Astrocyte (in vitro differentiated cells and primary cell): Measurements from ENCODE around the gene PELO. TPM values are rescaled to one million over a fixed set of nuclear protein-coding genes. Genes with fewer than 3 reads are reported as not detected.
"Not testable (repeated sequence)": the region's sequence is repeated elsewhere in the genome, so short reads cannot be mapped to it uniquely, and the experiment has no call there.

ENCODE experiments used
- DNase-seq: peaks from one replicate; pipeline ENCODE4 v3.0.0-alpha.2; 2010; ENCODE audit warnings: low read depth
- FAIRE-seq: peaks from 2 replicates; lab custom pipeline; 2011; peaks lifted over from hg19 to GRCh38; lab: Jason Lieb, UNC
- H2AFZ ChIP-seq: 2 replicates; pipeline ENCODE4 v1.6.0; 2012; ENCODE audit warnings: low read depth, low read length, inconsistent platforms
- H3K27ac ChIP-seq: 2 replicates; pipeline ENCODE4 v1.5.1; 2011; ENCODE audit warnings: low read depth, low read length, inconsistent platforms
- H3K27me3 ChIP-seq: 2 replicates; pipeline ENCODE4 v1.6.0; 2011; ENCODE audit warnings: low read length, inconsistent platforms; ENCODE audit not compliant: insufficient read depth
- H3K36me3 ChIP-seq: 2 replicates; pipeline ENCODE4 v1.5.1; 2011; ENCODE audit warnings: low read length, inconsistent platforms; ENCODE audit not compliant: insufficient read depth
- H3K4me1 ChIP-seq: 2 replicates; pipeline ENCODE4 v1.5.1; 2011; ENCODE audit warnings: low read length, inconsistent platforms; ENCODE audit not compliant: insufficient read depth
- H3K4me2 ChIP-seq: 2 replicates; pipeline ENCODE4 v1.6.0; 2012; ENCODE audit warnings: low read length, inconsistent platforms
- H3K4me3 ChIP-seq: 2 replicates; pipeline ENCODE4 v1.5.1; 2011; ENCODE audit warnings: low read depth, mild to moderate bottlenecking, low read length, inconsistent platforms; ENCODE audit not compliant: insufficient read depth
- H3K79me2 ChIP-seq: 2 replicates; pipeline ENCODE4 v1.6.0; 2012; ENCODE audit warnings: mild to moderate bottlenecking, low read length, inconsistent platforms; ENCODE audit not compliant: insufficient read depth
- H3K9ac ChIP-seq: 2 replicates; pipeline ENCODE4 v1.6.0; 2012; ENCODE audit warnings: mild to moderate bottlenecking, low read length, inconsistent platforms
- H3K9me3 ChIP-seq: 2 replicates; pipeline ENCODE4 v1.5.1; 2012; ENCODE audit warnings: low read depth, mild to moderate bottlenecking, low read length, inconsistent platforms; ENCODE audit not compliant: insufficient read depth
- H4K20me1 ChIP-seq: 2 replicates; pipeline ENCODE4 v1.6.0; 2012; ENCODE audit warnings: low read length, inconsistent platforms; ENCODE audit not compliant: insufficient read depth
- H3K27ac Mint-ChIP-seq: one replicate; pipeline ENCODE4 v1.8.0; 2021; ENCODE audit warnings: mild to moderate bottlenecking, mixed read lengths; ENCODE audit not compliant: unreplicated experiment
- H3K27me3 Mint-ChIP-seq: one replicate; pipeline ENCODE4 v1.8.0; 2021; ENCODE audit warnings: low read depth, mixed read lengths; ENCODE audit not compliant: unreplicated experiment
- H3K36me3 Mint-ChIP-seq: one replicate; pipeline ENCODE4 v1.8.0; 2021; ENCODE audit warnings: low read depth, mixed read lengths; ENCODE audit not compliant: unreplicated experiment
- H3K4me1 Mint-ChIP-seq: one replicate; pipeline ENCODE4 v1.8.0; 2021; ENCODE audit warnings: low read depth, mixed read lengths; ENCODE audit not compliant: unreplicated experiment
- H3K4me3 Mint-ChIP-seq: one replicate; pipeline ENCODE4 v1.8.0; 2021; ENCODE audit warnings: mild to moderate bottlenecking, moderate library complexity, mixed read lengths; ENCODE audit not compliant: unreplicated experiment
- H3K9me3 Mint-ChIP-seq: one replicate; pipeline ENCODE4 v1.8.0; 2021; ENCODE audit warnings: mild to moderate bottlenecking, mixed read lengths; ENCODE audit not compliant: unreplicated experiment
- CTCF ChIP-seq: IDR thresholded peaks from 2 replicates; pipeline ENCODE4 v1.5.1; 2011; ENCODE audit warnings: low read depth, mild to moderate bottlenecking, inconsistent platforms, low read length, moderate library complexity; ENCODE audit not compliant: insufficient read depth
- EZH2 ChIP-seq: IDR thresholded peaks from 2 replicates; pipeline ENCODE4 v1.6.1; 2012; ENCODE audit warnings: mild to moderate bottlenecking, low read length, inconsistent platforms; ENCODE audit not compliant: insufficient read depth
- total RNA-seq: library from RNA; stranded (reverse); gene quantifications from 2 replicates; pipeline ENCODE4 v1.2.1, GENCODE V29; 2021

Gene PELO
- total RNA-seq, 1 donor from 2014 or later: 75.8 TPM

GRCh38 chr5:52814352-52815148 lies 26.8 kb downstream of the PELO start:
- Mint-ChIP-seq H3K27ac (no peak overlapping the region), H3K4me1 (peaks cover 22% of the 10 kb centered on the region), H3K36me3 (no peaks in the 10 kb centered on the region), H3K27me3 (no peaks in the 10 kb centered on the region), H3K4me3 (no peak overlapping the region), H3K9me3 (no peaks in the 10 kb centered on the region)
- Histone ChIP-seq H3K9ac (no peak overlapping the region), H3K4me1 (peaks cover 14% of the 10 kb centered on the region), H2AFZ (no peak overlapping the region), H3K4me2 (no peak overlapping the region), H3K27ac (no peak overlapping the region), H4K20me1 (no peaks in the 10 kb centered on the region), H3K4me3 (no peak overlapping the region), H3K36me3 (no peaks in the 10 kb centered on the region), H3K9me3 (no peaks in the 10 kb centered on the region), H3K79me2 (no peaks in the 10 kb centered on the region), H3K27me3 (no peaks in the 10 kb centered on the region)
- no peak for TF ChIP-seq EZH2
- no peak for TF ChIP-seq CTCF
- FAIRE-seq (no peak), DNase-seq (no peak)

GRCh38 chr5:52817818-52818217 lies 30.1 kb downstream of the PELO start:
- no peak for TF ChIP-seq EZH2
- TF ChIP-seq CTCF: no peak
- Histone ChIP-seq H3K4me2 (no peak overlapping the region), H2AFZ (no peak overlapping the region), H3K27ac (no peak overlapping the region), H3K36me3 (no peaks in the 10 kb centered on the region), H4K20me1 (no peaks in the 10 kb centered on the region), H3K79me2 (no peaks in the 10 kb centered on the region), H3K4me1 (no peaks in the 10 kb centered on the region), H3K4me3 (no peak overlapping the region), H3K9ac (no peak overlapping the region), H3K27me3 (no peaks in the 10 kb centered on the region), H3K9me3 (no peaks in the 10 kb centered on the region)
- H3K9me3 Mint-ChIP-seq: no peaks in the 10 kb centered on the region
- H3K36me3 Mint-ChIP-seq: no peaks in the 10 kb centered on the region
- H3K4me1 Mint-ChIP-seq: no peaks in the 10 kb centered on the region
- DNase-seq (no peak), FAIRE-seq (no peak)
- H3K27ac Mint-ChIP-seq: no peak overlapping the region
- H3K27me3 Mint-ChIP-seq: no peaks in the 10 kb centered on the region
- no peak overlapping the region for H3K4me3 Mint-ChIP-seq

- H3K27ac Mint-ChIP-seq: no peak overlapping the region
- H3K9me3 Mint-ChIP-seq: no peaks in the 10 kb centered on the region
- Histone ChIP-seq H3K9me3 (no peaks in the 10 kb centered on the region), H3K9ac (no peak overlapping the region), H3K79me2 (no peaks in the 10 kb centered on the region), H3K36me3 (no peaks in the 10 kb centered on the region), H3K4me1 (no peaks in the 10 kb centered on the region), H2AFZ (no peak overlapping the region), H4K20me1 (no peaks in the 10 kb centered on the region), H3K27ac (no peak overlapping the region), H3K4me2 (no peak overlapping the region), H3K4me3 (no peak overlapping the region), H3K27me3 (no peaks in the 10 kb centered on the region)
- H3K36me3 Mint-ChIP-seq: no peaks in the 10 kb centered on the region
- no peak overlapping the region for H3K4me3 Mint-ChIP-seq
- FAIRE-seq: no peak
- no peak for DNase-seq
- TF ChIP-seq EZH2: no peak
- no peaks in the 10 kb centered on the region for H3K27me3 Mint-ChIP-seq
- no peaks in the 10 kb centered on the region for H3K4me1 Mint-ChIP-seq
Measured at GRCh38 chr5:52818360-52818759, 30.6 kb downstream of the PELO start.

GRCh38 chr5:52818807-52819206 lies 31.1 kb downstream of the PELO start:
- H3K9me3 Mint-ChIP-seq, H3K36me3 Mint-ChIP-seq, H3K36me3 ChIP-seq: not testable (repeated sequence)

More at GRCh38 chr5:52818807-52819206, 31.1 kb downstream of the PELO start:
- not testable (repeated sequence) for H3K4me1 Mint-ChIP-seq, H3K4me3 ChIP-seq, H3K27me3 ChIP-seq, H4K20me1 ChIP-seq, H2AFZ ChIP-seq, H3K9ac ChIP-seq, H3K4me3 Mint-ChIP-seq, DNase-seq, H3K79me2 ChIP-seq, H3K4me1 ChIP-seq, H3K4me2 ChIP-seq, H3K9me3 ChIP-seq, FAIRE-seq, H3K27me3 Mint-ChIP-seq, H3K27ac ChIP-seq, H3K27ac Mint-ChIP-seq
